HG03039 (cell line): ENCODE measurements around the gene PRDM16.

ENCODE experiments used
- ATAC-seq: cut with Tn5 transposase; IDR thresholded peaks from one replicate; pipeline ENCODE4 v1.9.1; 2021; ENCODE audit warnings: mild to moderate bottlenecking, moderate library complexity; ENCODE audit not compliant: unreplicated experiment

Gene PRDM16

DNA sequence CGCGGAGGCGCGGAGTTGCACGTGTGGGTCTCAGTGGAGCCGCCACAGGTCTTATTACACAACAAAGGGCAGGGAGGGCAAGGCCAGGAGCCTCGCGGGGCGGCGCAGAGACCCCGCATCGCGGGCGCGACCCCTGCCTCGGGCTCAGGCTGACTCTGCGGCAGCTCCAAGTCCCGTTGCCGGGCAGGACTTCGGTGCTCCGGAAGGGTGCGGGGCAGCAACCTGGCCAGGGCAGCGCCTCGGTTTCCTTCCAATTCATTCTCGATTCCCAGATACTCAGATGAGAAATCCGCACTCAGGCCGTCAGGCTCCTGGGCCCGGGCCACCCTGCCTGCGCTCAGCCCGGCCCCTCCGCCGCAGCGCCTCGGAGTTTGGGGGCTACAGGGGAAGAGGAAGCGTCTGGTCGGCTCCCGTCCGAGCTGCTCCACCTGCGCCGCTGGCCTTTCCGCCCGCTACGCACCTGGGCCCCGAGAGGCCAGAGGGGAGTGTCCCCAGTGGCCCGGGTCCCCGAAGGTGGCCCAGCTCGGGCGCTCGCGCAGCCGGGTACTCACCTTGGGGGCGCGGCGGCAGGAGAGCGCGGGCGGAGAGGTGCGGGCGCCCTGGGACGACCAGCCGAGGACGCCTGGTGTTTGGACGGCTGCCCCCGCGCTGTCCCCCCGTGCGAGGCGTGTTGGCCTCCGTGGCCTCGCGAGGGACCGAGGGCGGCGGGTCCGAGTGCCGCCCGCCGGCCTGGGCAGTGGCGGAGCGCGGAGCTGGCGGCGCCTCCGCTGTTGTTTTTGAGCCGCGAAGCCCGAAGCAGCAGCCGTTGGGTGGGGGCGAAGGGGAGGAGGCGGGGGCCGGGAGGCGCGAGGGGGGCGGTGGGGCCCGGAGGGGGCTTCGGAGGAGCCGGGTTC, 1.1 kb upstream of the PRDM16 start:
- no peak for ATAC-seq

- ATAC-seq: no peak
These were observed 697 bp downstream of the PRDM16 start for GRCh38 chr1:3069491-3070308.

GRCh38 chr1:3070309-3070643, 1.3 kb downstream of the PRDM16 start:
- no peak for ATAC-seq

GRCh38 chr1:3070644-3071564, 1.9 kb downstream of the PRDM16 start:
- ATAC-seq: no peak

DNA sequence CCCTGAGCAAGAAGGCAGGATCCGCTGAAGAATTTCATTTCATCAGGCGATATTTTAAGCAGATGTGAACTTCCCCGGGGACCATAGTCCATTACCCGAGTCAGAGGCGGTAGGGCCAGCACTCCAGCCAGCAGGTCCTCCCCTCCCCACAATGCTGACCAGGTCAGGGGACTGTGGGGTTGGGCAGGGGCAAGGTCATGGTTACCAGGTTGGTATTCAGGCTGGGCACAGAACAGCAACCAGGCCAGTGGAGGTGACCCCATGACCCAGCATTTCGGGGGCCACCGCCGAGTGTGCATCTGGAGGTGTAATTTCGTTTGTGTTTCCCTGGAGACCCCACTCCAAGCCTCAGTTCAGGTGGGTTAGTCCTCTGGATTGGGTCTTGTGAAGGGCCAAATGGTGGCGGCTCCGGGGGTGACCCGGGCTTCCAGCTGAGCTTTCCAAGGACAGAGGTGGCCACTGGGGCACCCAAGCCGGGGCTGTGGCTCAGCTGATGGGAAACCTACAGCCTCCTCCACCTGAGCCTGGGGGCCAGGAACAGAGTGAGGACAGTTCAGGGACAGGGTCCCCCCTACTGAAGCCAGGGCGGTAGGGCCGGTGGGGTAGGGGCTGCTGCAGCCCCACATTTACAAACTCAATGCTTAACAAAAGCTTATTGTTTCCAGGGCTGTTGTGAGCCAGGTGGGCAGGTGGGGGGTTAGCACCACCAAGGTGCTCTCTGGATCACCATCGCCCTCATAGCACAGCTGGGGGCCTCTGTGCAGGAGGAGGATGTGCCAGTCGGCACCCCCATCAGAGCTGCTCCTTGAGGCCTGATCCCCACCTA, 2.8 kb downstream of the PRDM16 start:
- no peak for ATAC-seq

- ATAC-seq: no peak
These were observed 3.6 kb downstream of the PRDM16 start for GRCh38 chr1:3072391-3073185.

GRCh38 chr1:3073186-3073488, 4.1 kb downstream of the PRDM16 start:
- no peak for ATAC-seq

GRCh38 chr1:3073489-3074296, 4.7 kb downstream of the PRDM16 start:
- no peak for ATAC-seq

DNA sequence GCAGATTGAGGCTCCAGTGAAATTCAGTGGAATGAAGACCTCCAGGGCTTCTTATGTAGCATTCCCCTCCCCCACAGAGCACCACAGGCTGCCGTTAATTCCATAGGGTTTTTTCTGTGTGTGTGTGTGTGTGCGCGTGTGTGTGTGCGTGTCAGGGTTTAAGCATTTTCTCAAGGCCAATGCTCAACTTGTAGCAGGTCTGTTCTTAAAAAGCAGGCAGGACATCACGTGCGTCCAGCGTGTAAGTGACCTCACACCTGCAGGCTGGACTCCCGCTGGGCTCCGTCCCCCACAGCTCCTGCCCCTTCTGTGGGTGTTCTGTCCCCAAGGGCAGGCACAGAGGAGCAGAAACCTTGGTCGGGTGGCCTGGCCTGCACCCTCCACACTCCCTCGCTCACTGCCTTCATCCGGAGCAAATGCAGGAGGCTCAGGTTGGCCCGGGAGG, 5.3 kb downstream of the PRDM16 start:
- ATAC-seq: no peak

DNA sequence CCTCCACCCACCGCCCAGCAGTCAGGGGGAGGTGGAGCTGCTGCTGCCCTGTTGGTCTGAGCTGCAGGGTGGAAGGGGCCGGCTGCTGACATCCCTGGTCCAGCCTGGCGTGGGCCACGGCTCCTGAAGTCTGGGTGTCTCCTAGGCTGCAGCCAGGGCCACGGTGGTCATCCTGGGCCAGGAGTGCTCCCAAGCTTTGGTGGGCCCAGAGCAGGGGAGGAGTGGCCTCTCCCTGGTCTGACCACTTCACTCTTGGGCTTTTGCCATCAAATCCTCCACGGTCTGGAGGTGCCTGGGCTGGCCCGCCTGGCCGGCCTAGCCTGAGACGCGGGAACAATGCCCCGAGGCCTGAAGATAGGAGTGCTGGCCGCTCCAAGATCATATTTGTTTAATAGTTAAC, 5.8 kb downstream of the PRDM16 start:
- ATAC-seq: no peak

DNA sequence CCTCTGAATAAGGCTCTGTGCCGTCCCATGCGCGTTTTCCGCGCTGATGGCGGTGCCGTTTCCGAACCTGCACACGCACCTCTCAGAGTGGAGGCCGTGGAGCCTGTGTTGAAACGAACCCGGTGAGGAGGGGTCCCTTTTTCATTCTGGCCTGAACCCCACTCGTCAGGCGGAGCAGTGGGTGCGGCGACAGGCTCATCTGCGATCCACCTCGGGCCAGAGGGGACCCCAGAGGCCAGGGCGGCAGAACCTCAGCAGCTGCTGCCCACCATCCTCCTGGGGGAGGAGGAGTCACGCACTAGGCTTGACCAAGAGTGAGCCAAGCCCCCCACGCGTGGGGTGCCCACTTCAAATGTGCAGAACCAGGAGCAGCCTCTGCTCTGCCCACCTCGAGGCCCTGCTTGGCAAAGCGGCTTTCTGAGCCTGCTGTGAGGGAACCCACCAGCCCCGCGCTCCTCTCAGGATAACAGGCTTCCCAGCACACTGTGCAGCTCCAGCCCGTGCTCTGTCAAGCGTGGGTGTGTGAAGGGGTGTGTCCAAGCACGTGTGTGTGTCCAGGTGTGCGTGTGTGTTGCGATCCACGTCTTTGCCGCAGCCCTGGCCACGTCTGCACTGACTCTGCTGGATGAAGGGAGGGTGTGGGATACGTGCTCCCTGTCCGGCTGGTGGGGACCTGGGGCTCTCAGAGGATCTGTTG, 6.8 kb downstream of the PRDM16 start:
- no peak for ATAC-seq

- no peak for ATAC-seq
These were observed 7.3 kb downstream of the PRDM16 start for GRCh38 chr1:3076363-3076740.

- no peak for ATAC-seq
These were observed 8.1 kb downstream of the PRDM16 start for GRCh38 chr1:3077081-3077480.

- no peak for ATAC-seq
These were observed 8.6 kb downstream of the PRDM16 start for GRCh38 chr1:3077561-3077960.

- no peak for ATAC-seq
These were observed 9.4 kb downstream of the PRDM16 start for GRCh38 chr1:3078430-3078861.

- no peak for ATAC-seq
These were observed 9.9 kb downstream of the PRDM16 start for GRCh38 chr1:3078871-3079270.

- no peak for ATAC-seq
These were observed 10.5 kb downstream of the PRDM16 start for GRCh38 chr1:3079381-3080052.
